IMR-90 (cell line): ENCODE data around the gene MBD3L2. TPM values are rescaled to one million over a fixed set of nuclear protein-coding genes. Genes with fewer than 3 reads are reported as not detected.
"Not testable (repeated sequence)": the region's sequence is repeated elsewhere in the genome, so short reads cannot be mapped to it uniquely, and the experiment has no call there.

Source experiments
- ATAC-seq: fragments of 200-7000 bp; cut with Tn5 transposase; 2 replicates; pipeline ENCODE4 v1.9.1; 2020; ENCODE audit warnings: low read depth, mild to moderate bottlenecking, moderate library complexity
- BruUV-seq: library from RNA; stranded (reverse); fragments of 400-500 nt; replicated peaks from 2 replicates; lab custom pipeline; 2021; lab: Mats Ljungman, UMichigan
- CTCF ChIA-PET: fragments of 300-600 bp; formaldehyde crosslinking; extraction: SDS; loops from one replicate; lab custom pipeline; 2021; ENCODE audit warnings: antibody characterized with exemption; lab: Yijun Ruan, JAX
- POLR2A ChIA-PET: fragments of 300-600 bp; sonication (Branson Sonifier 250); formaldehyde crosslinking; loops from one replicate; lab custom pipeline; 2022; ENCODE audit warnings: antibody characterized with exemption; ENCODE audit not compliant: unreplicated experiment; lab: Charles Lee
- DNase-seq: peaks from one replicate; pipeline ENCODE4 v3.0.0; 2013
- H2AFZ ChIP-seq: replicated peaks from 2 replicates; pipeline ENCODE3; 2013; ENCODE audit warnings: low read length, mild to moderate bottlenecking; ENCODE audit not compliant: poor library complexity
- H2AK5ac ChIP-seq: 2 replicates; pipeline ENCODE4 v1.6.1; 2013; ENCODE audit warnings: low read depth, low read length, inconsistent platforms
- H2AK9ac ChIP-seq: replicated peaks from 2 replicates; pipeline ENCODE3; 2013; ENCODE audit warnings: mild to moderate bottlenecking, low read depth, low read length, moderate library complexity; ENCODE audit not compliant: poor library complexity
- H2BK120ac ChIP-seq: 2 replicates; pipeline ENCODE4 v1.6.1; 2013; ENCODE audit warnings: low read depth, low read length, inconsistent platforms
- H2BK15ac ChIP-seq: 3 replicates; pipeline ENCODE4 v1.6.1; 2013; ENCODE audit warnings: low read depth, low read length, inconsistent platforms
- H2BK20ac ChIP-seq: 2 replicates; pipeline ENCODE4 v1.6.1; 2013; ENCODE audit warnings: low read depth, mild to moderate bottlenecking, inconsistent platforms, low read length, moderate library complexity
- H2BK5ac ChIP-seq: 2 replicates; pipeline ENCODE4 v1.6.1; 2013; ENCODE audit warnings: mild to moderate bottlenecking, low read depth, low read length, inconsistent platforms; ENCODE audit not compliant: poor library complexity, severe bottlenecking
- H3K14ac ChIP-seq: replicated peaks from 2 replicates; pipeline ENCODE4 v1.6.1; 2013; ENCODE audit warnings: low read depth, low read length, inconsistent platforms
- H3K18ac ChIP-seq: 2 replicates; pipeline ENCODE4 v1.6.1; 2013; ENCODE audit warnings: low read depth, low read length, control low read depth
- H3K23ac ChIP-seq: 2 replicates; pipeline ENCODE4 v1.6.1; 2013; ENCODE audit warnings: low read depth, low read length, inconsistent platforms
- H3K27ac ChIP-seq: 2 replicates; pipeline ENCODE4 v1.5.1; 2013; ENCODE audit warnings: mild to moderate bottlenecking, control low read depth, low read length; ENCODE audit not compliant: insufficient read depth
- H3K27me3 ChIP-seq: 2 replicates; pipeline ENCODE4 v1.6.1; 2013; ENCODE audit warnings: low read length; ENCODE audit not compliant: control insufficient read depth, insufficient read depth
- H3K36me3 ChIP-seq: 2 replicates; pipeline ENCODE4 v1.6.1; 2013; ENCODE audit warnings: low read length, mixed read lengths; ENCODE audit not compliant: control insufficient read depth, insufficient read depth
- H3K4ac ChIP-seq: 2 replicates; pipeline ENCODE4 v1.6.1; 2013; ENCODE audit warnings: low read depth, low read length, inconsistent platforms
- H3K4me1 ChIP-seq: 2 replicates; pipeline ENCODE4 v1.6.1; 2013; ENCODE audit warnings: low read length, mixed read lengths; ENCODE audit not compliant: control insufficient read depth, insufficient read depth
- H3K4me2 ChIP-seq: 2 replicates; pipeline ENCODE4 v1.6.1; 2013; ENCODE audit warnings: low read depth, mild to moderate bottlenecking, control low read depth, low read length, moderate library complexity
- H3K4me3 ChIP-seq: 2 replicates; pipeline ENCODE4 v1.5.1; 2013; ENCODE audit warnings: low read depth, mild to moderate bottlenecking, control low read depth, low read length, moderate library complexity; ENCODE audit not compliant: insufficient read depth
- H3K56ac ChIP-seq: 2 replicates; pipeline ENCODE4 v1.6.1; 2013; ENCODE audit warnings: low read length, inconsistent platforms; ENCODE audit not compliant: insufficient read depth; ENCODE audit errors: extremely low read depth
- H3K79me1 ChIP-seq, 2 experiments: 2 replicates each; pipeline ENCODE4 v1.6.1; 2013; ENCODE audit warnings: low read length in 2 of 2, inconsistent platforms in 1 of 2, low read depth in 1 of 2
- H3K9ac ChIP-seq: 2 replicates; pipeline ENCODE4 v1.6.1; 2013; ENCODE audit warnings: low read depth, low read length, control low read depth
- H3K9me1 ChIP-seq: 2 replicates; pipeline ENCODE4 v1.6.1; 2013; ENCODE audit warnings: low read length, inconsistent platforms; ENCODE audit not compliant: insufficient read depth
- H3K9me3 ChIP-seq: 2 replicates; pipeline ENCODE4 v1.6.1; 2013; ENCODE audit warnings: low read length; ENCODE audit not compliant: control insufficient read depth, insufficient read depth
- H4K20me1 ChIP-seq: 2 replicates; pipeline ENCODE4 v1.6.1; 2013; ENCODE audit warnings: low read length, inconsistent platforms; ENCODE audit not compliant: insufficient read depth
- H4K5ac ChIP-seq: 2 replicates; pipeline ENCODE4 v1.6.1; 2013; ENCODE audit warnings: mild to moderate bottlenecking, low read depth, low read length, control low read depth
- H4K8ac ChIP-seq, 2 experiments: 2 replicates each; pipeline ENCODE4 v1.6.1; 2013; ENCODE audit warnings: low read depth in 2 of 2, low read length in 2 of 2, control low read depth in 1 of 2, inconsistent platforms in 1 of 2
- H4K91ac ChIP-seq: 2 replicates; pipeline ENCODE4 v1.6.1; 2013; ENCODE audit warnings: low read depth, low read length, inconsistent platforms; ENCODE audit not compliant: insufficient read depth
- MAFK ChIP-seq: IDR thresholded peaks from 2 replicates; pipeline ENCODE4 v1.6.1; 2012; ENCODE audit warnings: low read depth, low read length, improper control_type of control experiment
- WGBS, 2 experiments: methylation state at CpG; one replicate each; pipeline versions ENCODE4 v1.1.5 to v1.1.7; 2013; ENCODE audit warnings: missing lambda C conversion rate in 2 of 2; ENCODE audit not compliant: insufficient read length in 1 of 2; ENCODE audit errors: extremely low coverage in 2 of 2; 5-methylcytosine and 5-hydroxymethylcytosine counted together
- dilution Hi-C: fragments of 300-500 bp; cut with HindIII; formaldehyde crosslinking; loops from one replicate; pipeline ENCODE4 v1.14.3; 2018; ENCODE audit warnings: low sequenced_read_pairs; ENCODE audit not compliant: unreplicated experiment
- in situ Hi-C: fragments of 300-500 bp; cut with MboI; formaldehyde crosslinking; loops from 3 replicates; pipeline ENCODE4 v1.14.3; 2019; ENCODE audit warnings: low sequenced_read_pairs, inconsistent platforms, mixed read lengths
- intact Hi-C: fragments of 100-400 bp; cut with micrococcal nuclease; formaldehyde crosslinking; loops from 2 replicates; pipeline ENCODE4 v1.10.0; 2022
- polyA plus RNA-seq, 3 experiments: library from polyadenylated mRNA; depleted of rRNA; stranded (reverse); fragments of >200 nt; gene quantifications; 2 replicates each; pipeline ENCODE4 v1.2.3, GENCODE V29; 2012; ENCODE audit warnings: low replicate concordance in 1 of 3
- total RNA-seq: library from RNA; depleted of rRNA; stranded (reverse); fragments of >200 nt; gene quantifications from 2 replicates; pipeline ENCODE4 v1.2.3, GENCODE V29; 2012

MBD3L2 gene
- total and polyA plus RNA-seq, 2 of the 4 experiments (the other 2 are of a cell fraction), result not detected

DNA sequence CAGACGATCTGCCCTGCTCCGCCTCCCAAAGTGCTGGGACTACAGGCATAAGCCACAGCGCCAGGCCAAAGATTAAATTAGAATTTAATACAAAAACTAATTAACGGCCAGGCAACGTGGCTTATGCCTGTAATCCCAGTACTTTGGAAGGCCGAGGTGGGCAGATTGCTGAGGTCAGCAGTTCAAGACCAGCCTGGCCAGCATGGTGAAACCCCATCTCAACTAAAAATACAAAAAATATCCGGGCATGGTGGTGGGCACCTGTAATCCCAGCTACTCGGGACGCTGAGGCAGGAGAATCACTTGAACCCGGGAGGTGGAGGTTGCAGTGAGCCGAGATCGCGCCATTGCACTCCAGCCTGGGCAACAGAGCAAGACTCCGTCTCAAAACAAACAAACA, 6.6 kb downstream of the MBD3L2 start:
- TF ChIP-seq MAFK, result peak; percentile 66
- dilution Hi-C loops, intact Hi-C loops: not testable (repeated sequence)

DNA sequence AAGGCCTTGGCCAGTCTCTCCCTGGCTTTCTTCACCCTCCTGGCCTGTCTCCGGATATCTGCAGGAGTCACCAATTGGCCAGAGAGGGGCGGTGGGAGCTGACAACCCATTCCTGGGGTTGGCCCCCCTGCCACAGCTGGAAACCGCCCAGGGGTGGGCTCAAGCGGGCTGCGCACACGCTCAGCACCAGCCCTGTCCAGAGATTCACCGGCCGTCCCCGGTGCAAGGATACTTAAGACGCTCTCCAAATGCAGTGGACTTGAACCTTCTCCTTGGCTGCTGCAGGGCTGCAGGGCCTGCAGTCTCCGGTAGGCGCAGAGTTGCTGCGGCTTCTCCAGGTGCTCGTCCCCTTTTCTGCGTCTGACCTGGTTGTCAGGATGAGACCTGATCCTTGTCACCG, 7.2 kb downstream of the MBD3L2 start:
- H3K4ac ChIP-seq, H3K18ac ChIP-seq, ATAC-seq, dilution Hi-C loops, H2AFZ ChIP-seq, DNase-seq, H4K8ac ChIP-seq, H3K36me3 ChIP-seq, H3K9me3 ChIP-seq, H3K79me1 ChIP-seq, H3K4me1 ChIP-seq, H3K9me1 ChIP-seq, intact Hi-C loops, H4K91ac ChIP-seq, H2BK5ac ChIP-seq, H3K4me2 ChIP-seq, in situ Hi-C loops, H3K27ac ChIP-seq, H2AK9ac ChIP-seq, H2BK15ac ChIP-seq, H2BK120ac ChIP-seq, H4K20me1 ChIP-seq, CTCF ChIA-PET, H2AK5ac ChIP-seq, H2BK20ac ChIP-seq, H3K14ac ChIP-seq, H4K5ac ChIP-seq, BruUV-seq, H3K56ac ChIP-seq, H3K27me3 ChIP-seq, POLR2A ChIA-PET, H3K4me3 ChIP-seq, H3K9ac ChIP-seq, H3K23ac ChIP-seq: not testable (repeated sequence)
- no CpG with 5 or more reads among the region's 16 CpGs for WGBS, 2 experiments

More for the DNA sequence above, 6.6 kb downstream of the MBD3L2 start:
- H3K18ac ChIP-seq, H4K20me1 ChIP-seq, CTCF ChIA-PET, H4K8ac ChIP-seq, H3K9me3 ChIP-seq, H3K36me3 ChIP-seq, H3K9ac ChIP-seq, H4K91ac ChIP-seq, H2AK9ac ChIP-seq, H3K56ac ChIP-seq, DNase-seq, H2BK5ac ChIP-seq, in situ Hi-C loops, H3K4me2 ChIP-seq, H3K9me1 ChIP-seq, H3K4me1 ChIP-seq, H2BK20ac ChIP-seq, H3K4ac ChIP-seq, H2BK15ac ChIP-seq, H2AFZ ChIP-seq, ATAC-seq, H3K23ac ChIP-seq, H3K14ac ChIP-seq, H2BK120ac ChIP-seq, H2AK5ac ChIP-seq, H3K4me3 ChIP-seq, H4K5ac ChIP-seq, H3K27me3 ChIP-seq, POLR2A ChIA-PET, BruUV-seq, H3K27ac ChIP-seq, H3K79me1 ChIP-seq: not testable (repeated sequence)
- WGBS, 2 experiments, result 77% methylated on average over 8 of the region's 14 CpGs; no CpG with 5 or more reads in 1 of the 2 experiments
